Ascending aorta (tissue), 2 donors: ENCODE results near the gene NKD1. TPM values are rescaled to one million over a fixed set of nuclear protein-coding genes. Genes with fewer than 3 reads are reported as not detected.

Experiments
- DNase-seq, 2 donors: peaks; one replicate each; pipeline ENCODE4 v3.0.0-alpha.2; 2019; ENCODE audit warnings: low spot score in 2 of 2
- H3K27ac ChIP-seq, 2 donors: fragments of 200-600 bp; sonication (generic); one replicate each; pipeline ENCODE4 v1.5.1; 2016 to 2017; ENCODE audit warnings: mild to moderate bottlenecking in 1 of 2
- H3K27me3 ChIP-seq: fragments of 200-600 bp; sonication (generic); one replicate; pipeline ENCODE4 v1.5.1; 2017
- H3K36me3 ChIP-seq, 2 donors: fragments of 200-600 bp; sonication (generic); one replicate each; pipeline ENCODE4 v1.5.1; 2016
- H3K4me1 ChIP-seq, 2 donors: fragments of 200-600 bp; sonication (generic); one replicate each; pipeline ENCODE4 v1.5.1; 2016 to 2017; ENCODE audit warnings: mild to moderate bottlenecking in 1 of 2
- H3K4me3 ChIP-seq, 2 donors: fragments of 200-600 bp; sonication (generic); one replicate each; pipeline ENCODE4 v1.5.1; 2016 to 2017; ENCODE audit warnings: mild to moderate bottlenecking in 1 of 2
- H3K9me3 ChIP-seq, 2 donors: fragments of 200-600 bp; sonication (generic); one replicate each; pipeline ENCODE4 v1.5.1; 2016
- intact Hi-C: fragments of 100-400 bp; cut with DNase I; formaldehyde crosslinking; loops from one replicate; pipeline ENCODE4 v1.15.1; 2023
- total RNA-seq: library from RNA; depleted of rRNA; stranded (reverse); fragments of >200 nt; gene quantifications from one replicate; pipeline ENCODE4 v1.1.0, GENCODE V29; 2016
- TF ChIP-seq, protein P1 (sequence below), 3 experiments: fragments of 200-600 bp in 2 of 3; fragments of 450-650 bp in 1 of 3; sonication (generic) in 2 of 3; IDR thresholded peaks; one replicate each; pipeline ENCODE4 v1.5.1; 2016 to 2019; ENCODE audit warnings: antibody characterized with exemption in 3 of 3, mild to moderate bottlenecking in 1 of 3, moderate library complexity in 1 of 3

NKD1 gene
- total RNA-seq, 1 donor from 2014 or later, result 33.2 TPM

DNA sequence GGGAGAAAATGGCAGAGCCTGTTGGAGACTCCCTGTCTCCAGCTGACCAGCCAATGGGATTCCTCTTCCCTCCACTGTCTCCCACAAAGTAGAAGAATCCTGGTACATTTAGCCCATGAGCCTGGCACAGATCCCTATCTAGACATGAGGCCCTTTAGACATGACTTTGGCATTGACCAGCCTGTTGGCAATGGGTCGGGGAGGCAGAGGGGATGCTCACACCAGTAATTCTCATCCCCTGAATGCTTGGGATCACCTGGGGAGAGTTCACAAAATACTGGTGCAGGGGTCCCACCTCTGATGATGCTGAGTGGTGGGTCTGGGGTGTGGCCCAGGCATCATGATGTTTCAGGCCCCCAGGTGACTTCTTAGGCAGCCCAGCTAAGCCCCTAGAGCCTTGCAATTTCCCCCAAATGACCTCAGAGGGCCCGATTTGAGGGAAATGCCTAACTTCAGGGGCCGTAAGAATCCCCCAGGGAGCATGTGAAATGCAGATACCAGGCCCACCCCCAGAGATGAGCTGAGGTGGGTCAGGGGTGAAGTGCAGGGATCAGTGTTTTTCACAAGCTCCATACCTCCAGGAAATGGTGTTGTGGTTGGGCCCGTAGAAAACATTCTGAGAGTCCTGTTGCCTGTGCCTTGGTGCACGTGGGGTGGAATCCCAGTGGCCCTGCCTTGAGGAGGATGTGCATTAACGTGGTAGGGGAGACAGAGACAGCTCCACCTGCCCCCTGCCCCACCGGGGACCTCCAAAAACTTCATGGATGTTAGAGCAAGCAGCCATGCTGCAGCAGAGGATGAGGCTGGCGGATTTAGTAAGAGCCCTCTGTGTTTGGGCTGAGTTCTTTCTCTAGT is 90.8 kb downstream of the NKD1 start:
- Histone ChIP-seq H3K4me3 (no peak overlapping the region), H3K27me3 (no peaks in the 10 kb centered on the region), H3K9me3 (no peaks in the 10 kb centered on the region), H3K27ac (no peak overlapping the region), H3K4me1 (no peaks in the 10 kb centered on the region), H3K36me3 (peaks cover 6 to 23% of the 10 kb centered on the region in 2 donors)
- intact Hi-C loops, result no loop called here
- DNase-seq, result no peak
- TF ChIP-seq, protein P1, sequence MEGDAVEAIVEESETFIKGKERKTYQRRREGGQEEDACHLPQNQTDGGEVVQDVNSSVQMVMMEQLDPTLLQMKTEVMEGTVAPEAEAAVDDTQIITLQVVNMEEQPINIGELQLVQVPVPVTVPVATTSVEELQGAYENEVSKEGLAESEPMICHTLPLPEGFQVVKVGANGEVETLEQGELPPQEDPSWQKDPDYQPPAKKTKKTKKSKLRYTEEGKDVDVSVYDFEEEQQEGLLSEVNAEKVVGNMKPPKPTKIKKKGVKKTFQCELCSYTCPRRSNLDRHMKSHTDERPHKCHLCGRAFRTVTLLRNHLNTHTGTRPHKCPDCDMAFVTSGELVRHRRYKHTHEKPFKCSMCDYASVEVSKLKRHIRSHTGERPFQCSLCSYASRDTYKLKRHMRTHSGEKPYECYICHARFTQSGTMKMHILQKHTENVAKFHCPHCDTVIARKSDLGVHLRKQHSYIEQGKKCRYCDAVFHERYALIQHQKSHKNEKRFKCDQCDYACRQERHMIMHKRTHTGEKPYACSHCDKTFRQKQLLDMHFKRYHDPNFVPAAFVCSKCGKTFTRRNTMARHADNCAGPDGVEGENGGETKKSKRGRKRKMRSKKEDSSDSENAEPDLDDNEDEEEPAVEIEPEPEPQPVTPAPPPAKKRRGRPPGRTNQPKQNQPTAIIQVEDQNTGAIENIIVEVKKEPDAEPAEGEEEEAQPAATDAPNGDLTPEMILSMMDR (IDR thresholded peaks at IDR 0.05), result no peak

DNA sequence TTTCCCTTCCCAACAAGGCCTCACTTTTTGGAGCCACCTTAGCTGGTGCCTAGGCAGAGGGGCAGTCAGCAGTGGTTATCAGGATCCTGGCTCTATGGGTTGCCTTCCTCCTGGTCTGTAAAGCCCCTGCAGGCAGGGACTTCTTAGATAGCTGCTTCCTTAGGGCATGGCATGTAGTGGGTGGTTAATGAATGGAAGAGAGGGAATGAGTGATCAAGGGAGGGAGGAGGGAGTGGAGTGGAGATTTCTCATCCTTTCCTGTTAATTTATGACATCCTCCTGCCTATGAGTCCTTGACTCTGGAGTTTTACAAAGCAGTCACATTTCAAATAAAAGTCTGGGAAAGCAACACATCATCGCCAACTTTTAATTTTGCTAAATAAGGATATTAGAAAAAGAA is 92.2 kb downstream of the NKD1 start:
- intact Hi-C loops, result no loop called here
- DNase-seq, result no peak
- Histone ChIP-seq H3K4me1 (no peaks in the 10 kb centered on the region), H3K36me3 (peaks cover 6 to 15% of the 10 kb centered on the region in 2 donors), H3K27ac (no peak overlapping the region), H3K27me3 (no peaks in the 10 kb centered on the region), H3K9me3 (no peaks in the 10 kb centered on the region), H3K4me3 (no peak overlapping the region)
- TF ChIP-seq, protein P1 (IDR thresholded peaks at IDR 0.05), result no peak

DNA sequence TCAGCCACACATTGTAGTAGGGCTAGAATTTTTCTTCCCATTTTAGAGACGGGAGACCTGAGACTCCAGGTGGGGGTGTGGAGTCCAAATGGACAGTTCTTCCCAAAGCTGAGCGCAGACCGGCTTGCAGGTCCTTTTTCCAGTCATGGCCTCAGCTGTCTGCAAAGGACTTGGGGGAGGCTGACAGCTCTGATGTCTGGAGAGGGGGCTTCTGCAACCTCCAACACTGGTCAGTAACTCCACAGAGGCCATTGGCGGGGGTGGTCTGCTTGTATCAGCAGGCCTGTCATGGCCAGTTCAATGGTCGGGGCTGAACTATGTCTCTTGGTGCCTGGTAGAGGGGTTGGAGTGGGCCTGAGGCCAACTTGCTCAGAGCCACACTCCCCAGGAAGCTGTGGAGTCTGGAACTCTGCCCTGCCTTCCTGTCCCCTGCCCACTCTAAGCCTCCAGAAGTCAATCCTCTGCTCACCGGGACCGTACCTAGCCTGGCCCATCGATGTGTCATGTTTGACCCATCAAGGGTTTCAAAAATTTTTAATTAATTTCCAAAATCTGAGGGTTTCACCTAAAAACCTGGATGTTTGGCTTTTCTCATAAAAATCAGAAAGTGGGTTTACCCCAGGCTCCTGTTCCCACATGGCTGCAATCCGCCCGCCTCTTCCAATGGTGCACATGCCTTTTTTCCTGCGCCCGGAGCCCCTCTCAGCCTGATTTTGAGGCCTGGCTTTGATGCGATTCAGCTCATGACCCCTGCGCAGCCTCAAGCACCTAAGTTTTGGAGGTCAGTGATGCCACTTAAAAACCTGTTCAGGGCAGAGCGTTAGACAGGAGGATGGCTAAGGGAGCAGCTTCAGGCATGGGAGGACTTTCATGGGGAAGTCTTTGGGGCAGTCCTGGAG is 93.0 kb downstream of the NKD1 start:
- TF ChIP-seq, protein P1 (IDR thresholded peaks at IDR 0.05), result no peak
- no peaks in the 10 kb centered on the region for H3K4me1 ChIP-seq
- H3K4me3 ChIP-seq, result no peak overlapping the region
- H3K27ac ChIP-seq, result no peak overlapping the region
- no peaks in the 10 kb centered on the region for H3K27me3 ChIP-seq
- H3K36me3 ChIP-seq, result peaks cover 6 to 15% of the 10 kb centered on the region in 2 donors
- H3K9me3 ChIP-seq, result no peaks in the 10 kb centered on the region
- DNase-seq, result no peak
- intact Hi-C loops, result no loop called here

DNA sequence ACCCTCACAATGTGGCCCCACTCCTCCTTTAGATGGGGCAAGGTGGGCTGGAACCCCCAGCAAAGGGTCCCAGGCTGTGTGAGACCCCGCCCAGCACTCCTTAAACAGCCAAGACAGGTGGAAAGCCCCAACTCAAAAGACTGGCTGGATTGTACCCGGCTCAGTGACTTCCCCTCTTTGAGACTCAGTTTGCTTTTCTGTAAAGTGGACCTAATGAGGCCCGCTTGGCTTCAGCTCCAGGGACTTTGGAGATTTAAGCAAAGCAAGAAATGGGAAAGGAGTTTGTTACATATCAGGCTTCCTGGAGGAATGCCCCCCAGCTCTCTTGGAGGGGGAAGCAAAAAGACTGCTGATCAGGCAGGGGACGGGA is 93.6 kb downstream of the NKD1 start:
- Histone ChIP-seq H3K36me3 (peaks cover 6 to 14% of the 10 kb centered on the region in 2 donors), H3K4me1 (no peaks in the 10 kb centered on the region), H3K27ac (no peak overlapping the region), H3K27me3 (no peaks in the 10 kb centered on the region), H3K4me3 (no peak overlapping the region), H3K9me3 (no peaks in the 10 kb centered on the region)
- DNase-seq, result no peak
- TF ChIP-seq, protein P1 (IDR thresholded peaks at IDR 0.05), result no peak
- intact Hi-C loops, result no loop called here

DNA sequence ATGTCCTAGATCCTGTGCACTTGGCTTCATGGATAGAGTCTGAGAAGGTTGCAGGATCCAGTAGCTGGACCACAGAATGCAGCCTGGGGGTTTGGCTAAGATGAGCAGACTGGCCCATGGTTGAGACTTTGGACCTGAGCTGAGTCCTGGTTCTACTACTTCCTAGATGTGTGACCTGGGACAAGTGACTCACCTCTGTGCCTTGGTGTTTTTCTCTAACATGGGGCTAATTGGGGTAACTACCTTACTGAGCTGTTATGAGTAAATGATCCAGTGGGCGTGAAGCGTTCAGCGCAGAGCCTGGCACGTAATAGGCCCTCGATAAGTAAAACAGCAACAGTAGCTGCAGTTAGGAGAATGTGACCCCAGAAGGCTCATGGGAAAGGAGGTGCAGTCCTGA is 94.2 kb downstream of the NKD1 start:
- Histone ChIP-seq H3K36me3 (peaks cover 6 to 14% of the 10 kb centered on the region in 2 donors), H3K9me3 (no peaks in the 10 kb centered on the region)
- intact Hi-C loops, result no loop called here

More for the DNA sequence above, 94.2 kb downstream of the NKD1 start:
- Histone ChIP-seq H3K27ac (no peak overlapping the region), H3K4me1 (no peaks in the 10 kb centered on the region), H3K4me3 (no peak overlapping the region), H3K27me3 (no peaks in the 10 kb centered on the region)
- TF ChIP-seq, protein P1 (IDR thresholded peaks at IDR 0.05), result no peak
- DNase-seq, result no peak
